Activated CD8-positive, alpha-beta memory T cell treated with anti-CD3 and anti-CD28 coated beads, Interleukin-2, amount 50 U/mL, for 1 hour (primary cell): ENCODE measurements around the gene ZFR.
"Not testable (repeated sequence)": the region's sequence is repeated elsewhere in the genome, so short reads cannot be mapped to it uniquely, and the experiment has no call there.

Experiments
- DNase-seq: peaks from one replicate; pipeline ENCODE4 v3.0.0-alpha.2; 2020; ENCODE audit errors: extremely low read depth

Gene ZFR

DNA sequence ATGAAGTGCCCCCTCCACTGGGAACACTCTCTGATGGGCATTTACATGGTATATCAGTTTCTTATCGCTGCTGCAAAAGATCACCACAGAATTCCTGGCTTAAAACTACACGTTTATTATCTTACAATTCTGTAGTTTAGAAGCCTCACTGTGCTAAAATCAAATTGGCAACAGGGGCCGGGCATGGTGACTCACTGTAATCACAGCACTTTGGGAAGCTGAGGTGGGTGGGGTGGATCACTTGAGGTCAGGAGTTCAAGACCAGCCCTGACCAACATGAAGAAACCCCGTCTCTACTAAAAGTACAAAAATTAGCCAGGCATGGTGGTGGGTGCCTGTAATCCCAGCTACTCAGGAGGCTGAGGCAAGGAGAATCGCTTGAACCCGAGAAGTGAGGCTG, 7.8 kb upstream of the ZFR start:
- not testable (repeated sequence) for DNase-seq

DNA sequence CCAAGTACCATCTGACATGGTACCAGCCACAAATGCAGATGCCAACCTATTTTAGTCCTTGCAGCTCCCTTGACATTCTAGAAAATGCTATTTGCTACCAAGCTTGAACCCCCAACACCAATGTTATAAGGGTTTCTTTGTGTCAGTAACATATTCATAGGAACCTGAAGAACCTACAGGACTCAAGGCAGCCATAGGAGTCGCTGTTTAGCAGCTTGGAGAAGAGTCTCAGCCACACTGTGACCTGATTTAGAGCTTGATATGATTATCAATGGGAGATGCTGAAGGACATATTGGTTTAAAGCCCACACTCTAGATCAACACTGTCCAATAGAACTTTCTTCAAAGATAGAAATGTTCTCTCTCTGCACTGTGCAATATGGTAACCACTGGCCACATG, 6.4 kb upstream of the ZFR start:
- DNase-seq, result no peak

DNA sequence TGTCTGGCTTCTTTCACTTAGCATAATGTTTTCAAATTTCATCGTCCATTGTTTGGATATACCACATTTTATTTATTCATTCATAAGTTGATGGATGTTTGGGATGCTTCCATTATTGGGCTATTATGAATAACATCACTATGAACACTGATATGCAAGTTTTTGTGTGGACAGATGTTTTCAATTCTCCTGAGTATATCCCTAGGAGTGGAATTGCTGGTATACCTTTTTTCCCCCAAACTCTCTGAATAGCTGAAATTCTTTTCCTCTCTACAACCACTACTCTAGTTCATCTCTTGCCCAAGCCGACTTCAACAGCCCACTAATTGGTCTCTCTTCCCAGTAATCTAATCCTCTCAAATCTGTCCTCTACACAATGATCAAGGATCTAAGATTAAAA, 4.7 kb upstream of the ZFR start:
- DNase-seq, result no peak

DNA sequence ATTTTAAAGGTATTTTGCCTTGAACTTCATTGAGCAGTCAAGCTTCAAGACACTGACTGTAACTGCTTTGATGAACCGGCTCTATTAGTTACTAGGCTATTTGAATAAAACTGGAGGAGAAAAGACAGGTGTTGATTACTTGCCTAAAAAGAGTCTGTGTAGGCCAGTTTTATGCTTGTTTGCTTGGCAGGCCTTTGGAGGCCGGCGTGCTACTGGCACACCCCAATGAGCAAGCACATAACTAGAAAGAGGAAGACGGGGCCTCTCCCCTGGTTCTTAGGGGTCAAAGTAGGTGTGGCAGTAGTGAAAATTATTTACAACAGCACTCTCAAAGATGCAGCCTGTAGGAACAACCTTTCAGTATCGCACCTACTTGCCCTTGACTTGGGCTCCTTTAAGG, 2.1 kb upstream of the ZFR start:
- no peak for DNase-seq

DNA sequence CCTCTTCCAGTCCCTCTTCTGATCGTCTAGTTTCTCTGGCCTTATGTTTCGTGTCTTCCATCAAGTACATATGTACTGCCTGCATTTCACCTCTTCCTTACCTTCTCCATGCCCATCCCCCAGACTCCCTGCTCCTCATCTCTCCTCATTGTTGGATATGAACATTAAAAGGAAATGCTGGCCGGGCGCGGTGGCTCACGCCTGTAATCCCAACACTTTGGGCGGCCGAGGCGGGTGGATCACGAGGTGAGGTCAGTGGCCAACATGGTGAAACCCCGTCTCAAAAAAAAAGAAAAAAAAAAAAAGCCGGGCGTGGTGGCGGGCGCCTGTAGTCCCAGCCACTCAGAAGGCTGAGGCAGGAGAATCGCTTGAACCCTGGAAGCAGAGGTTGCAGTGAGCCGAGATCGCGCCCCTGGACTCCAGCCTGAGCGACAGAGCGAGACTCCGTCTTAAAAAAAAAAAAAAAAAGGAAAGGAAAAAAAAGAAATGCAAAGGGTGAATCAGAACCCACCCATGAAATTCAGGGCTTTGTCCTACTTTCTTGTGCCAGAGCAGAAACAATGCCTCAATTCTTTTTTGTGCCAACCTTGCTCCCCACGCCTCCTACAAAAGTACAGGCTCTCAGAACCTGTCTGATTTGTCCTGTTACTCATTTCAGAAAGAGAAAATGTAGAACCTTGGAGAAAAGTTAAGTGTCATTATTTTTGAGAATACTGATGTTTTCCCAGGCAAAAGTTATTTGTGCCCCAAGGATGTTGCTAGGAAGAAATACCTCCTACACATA, 1.5 kb upstream of the ZFR start:
- DNase-seq, result no peak

DNA sequence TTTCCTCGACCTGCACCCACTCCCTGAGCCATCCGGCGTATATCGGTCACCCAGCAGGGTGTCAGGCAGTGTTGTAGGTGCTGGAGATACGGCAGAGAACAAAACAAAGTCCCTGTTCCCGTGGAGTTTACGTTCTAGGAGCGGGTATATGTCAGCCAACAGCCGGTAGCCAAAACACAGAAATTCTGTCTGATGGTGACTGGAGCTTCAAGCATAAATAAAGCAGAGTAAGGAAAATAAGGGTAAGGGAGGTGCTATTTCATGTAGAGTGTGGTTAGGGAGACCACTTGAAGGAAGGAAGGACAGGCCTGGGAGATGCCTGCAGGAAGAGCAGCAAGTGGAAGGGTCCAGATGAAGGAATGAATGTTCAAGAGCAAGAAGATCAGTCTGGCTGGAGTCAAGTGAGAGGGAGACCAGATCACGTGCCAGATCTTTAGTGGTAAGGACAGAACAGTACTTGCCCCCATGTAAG, 783 bp upstream of the ZFR start:
- no peak for DNase-seq

DNA sequence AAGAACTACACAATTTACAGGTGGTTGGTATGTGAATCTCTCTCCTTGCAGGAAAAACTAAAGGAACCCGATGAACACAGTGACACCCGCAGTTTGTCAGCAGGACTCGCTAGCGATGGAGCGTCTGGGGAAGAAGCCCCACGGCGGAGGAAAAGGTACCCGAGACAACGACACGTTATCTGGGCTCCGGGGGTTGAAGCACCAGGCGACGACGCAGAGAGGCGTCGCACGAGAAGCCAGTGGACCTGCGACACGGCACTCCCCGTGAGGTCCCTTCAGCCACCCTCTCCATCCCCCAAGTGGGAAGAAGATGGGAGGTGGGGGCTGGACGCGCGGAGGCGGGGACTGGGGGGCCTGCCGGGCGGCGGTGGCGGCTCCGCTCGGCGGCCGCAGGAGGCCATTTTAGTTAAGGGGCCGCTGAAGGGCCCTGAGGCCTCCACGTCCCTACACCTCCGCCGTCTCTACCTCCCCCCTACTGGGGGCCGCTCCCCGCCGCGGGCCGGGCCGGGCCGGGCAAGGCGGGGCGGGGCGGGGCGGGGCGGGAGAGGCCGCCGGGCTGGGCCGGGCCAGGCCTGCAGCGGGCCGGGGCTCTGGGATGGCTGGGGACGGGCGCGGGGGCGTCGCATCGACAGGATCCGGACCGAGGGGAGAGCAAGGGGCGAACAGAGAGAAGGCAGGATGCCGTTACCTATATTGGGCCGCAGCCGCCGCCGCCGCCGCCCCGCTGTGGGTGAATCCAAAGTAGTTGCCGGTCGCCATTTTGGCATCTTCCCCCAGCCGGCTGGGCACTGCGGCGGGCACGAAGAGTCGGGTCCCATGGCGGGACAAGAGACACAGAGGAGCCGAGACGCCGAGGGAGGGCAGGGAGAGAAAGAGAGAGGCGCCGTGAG, 754 bp downstream of the ZFR start:
- DNase-seq, result no peak

DNA sequence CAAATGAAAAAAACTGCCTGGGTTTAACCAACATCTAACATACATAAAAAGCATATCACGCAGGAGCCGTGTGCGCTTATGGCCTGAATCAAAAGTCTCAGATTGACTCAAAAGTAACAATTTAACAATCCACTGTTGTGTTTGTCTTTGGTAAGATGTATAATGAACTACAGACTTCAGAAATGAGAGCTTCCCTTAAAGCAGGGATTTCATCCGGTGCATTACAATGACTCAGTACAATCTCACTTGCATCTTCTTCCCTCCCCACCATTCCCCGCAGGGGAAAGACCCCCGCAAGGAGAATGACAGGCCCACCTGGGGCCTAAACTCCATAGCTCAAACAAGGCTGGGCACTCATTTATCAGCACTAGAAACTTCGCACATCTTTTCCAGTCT, 1.4 kb downstream of the ZFR start:
- DNase-seq, result no peak

DNA sequence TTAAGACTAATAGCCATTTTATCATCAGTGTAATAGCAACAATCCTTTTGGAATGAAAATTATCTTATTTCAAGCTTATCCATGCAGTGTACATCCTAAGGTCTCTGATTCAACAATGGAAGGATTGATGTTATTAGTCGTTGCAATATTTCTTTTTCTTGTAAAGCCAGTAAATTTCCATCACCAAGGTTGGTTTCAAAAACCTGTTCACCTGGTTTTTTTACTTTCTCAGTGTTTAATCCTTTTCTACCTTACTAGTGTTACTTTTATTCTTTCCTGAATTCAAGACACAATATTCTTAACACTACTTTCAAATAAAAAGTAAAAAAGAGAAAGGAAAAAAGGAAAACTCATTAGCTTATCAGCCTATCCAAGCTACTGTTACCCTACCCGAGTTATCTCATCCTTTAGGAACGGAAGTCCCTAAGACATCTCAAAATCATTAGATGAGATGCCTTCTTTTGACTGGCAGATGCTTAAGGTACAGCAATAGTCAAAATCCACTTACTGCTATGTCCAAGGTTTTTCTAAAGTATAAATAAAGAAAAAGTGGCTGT, 5.4 kb downstream of the ZFR start:
- no peak for DNase-seq

DNA sequence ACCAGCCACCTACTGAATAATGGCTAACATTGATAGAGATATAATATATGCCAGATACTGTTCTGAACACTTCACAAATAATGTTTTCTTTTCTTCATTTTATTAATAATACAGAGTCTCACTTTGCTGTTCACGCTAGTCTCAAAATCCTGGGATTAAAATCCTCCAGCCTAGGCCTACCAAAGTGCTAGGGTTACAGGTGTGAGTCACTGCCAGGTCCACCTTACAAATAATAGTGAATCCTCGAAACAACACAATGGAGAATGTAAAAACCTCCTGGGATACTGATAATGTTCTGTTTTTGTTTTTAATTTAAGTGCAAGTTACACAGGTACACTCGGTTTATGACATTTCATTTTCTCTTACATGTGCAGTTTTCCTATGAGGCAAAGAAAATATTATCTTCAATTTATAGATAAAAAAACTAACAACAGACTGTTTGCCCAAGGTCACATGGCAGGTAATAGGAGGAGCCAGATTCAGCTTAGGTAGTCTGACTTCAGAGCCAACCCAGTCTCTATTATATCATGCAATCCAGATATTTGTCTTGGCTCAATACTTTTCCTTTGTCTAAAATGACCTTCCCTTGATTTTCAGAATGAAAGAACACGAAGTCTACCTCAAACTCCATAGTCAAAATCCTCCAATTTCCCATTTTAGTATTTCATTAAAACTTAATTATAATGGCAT, 7.8 kb downstream of the ZFR start:
- DNase-seq, result no peak

DNA sequence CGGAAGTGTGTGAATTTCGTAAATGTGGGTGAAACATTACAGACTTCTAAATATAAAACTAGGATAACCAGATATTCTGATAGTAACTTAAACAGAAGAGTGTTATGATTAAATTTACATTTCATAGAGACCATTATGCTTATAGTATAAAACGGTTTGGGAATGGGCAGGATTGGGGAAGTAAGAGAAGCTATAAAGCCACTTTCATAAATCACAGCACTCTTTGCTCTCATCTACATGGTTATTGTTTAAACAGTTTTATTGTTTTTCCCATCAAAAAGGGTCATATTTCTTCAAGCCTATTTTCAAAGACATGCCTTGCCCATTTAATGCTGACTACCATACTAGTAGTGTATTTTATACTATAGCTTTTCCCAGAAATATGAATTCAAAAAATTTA, 9.2 kb downstream of the ZFR start:
- no peak for DNase-seq

DNA sequence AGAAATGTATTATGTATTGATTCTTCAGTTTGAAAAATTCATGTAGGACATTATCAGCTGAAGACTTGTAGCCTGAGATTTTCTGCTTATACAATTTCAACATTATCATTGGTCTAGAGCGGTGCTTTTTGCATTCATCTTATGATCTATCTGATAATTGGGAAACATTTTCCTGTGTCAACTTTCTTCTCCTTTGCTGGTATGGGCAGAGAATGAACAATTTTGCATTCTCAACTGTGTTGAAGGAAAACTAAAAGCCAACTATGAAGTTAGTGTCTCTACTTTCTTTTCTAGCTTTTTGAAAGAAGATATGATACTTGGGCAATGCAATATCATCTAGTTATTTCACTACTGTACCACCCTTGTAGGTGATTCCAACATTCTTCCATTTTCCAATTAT, 10.3 kb downstream of the ZFR start:
- no peak for DNase-seq

DNA sequence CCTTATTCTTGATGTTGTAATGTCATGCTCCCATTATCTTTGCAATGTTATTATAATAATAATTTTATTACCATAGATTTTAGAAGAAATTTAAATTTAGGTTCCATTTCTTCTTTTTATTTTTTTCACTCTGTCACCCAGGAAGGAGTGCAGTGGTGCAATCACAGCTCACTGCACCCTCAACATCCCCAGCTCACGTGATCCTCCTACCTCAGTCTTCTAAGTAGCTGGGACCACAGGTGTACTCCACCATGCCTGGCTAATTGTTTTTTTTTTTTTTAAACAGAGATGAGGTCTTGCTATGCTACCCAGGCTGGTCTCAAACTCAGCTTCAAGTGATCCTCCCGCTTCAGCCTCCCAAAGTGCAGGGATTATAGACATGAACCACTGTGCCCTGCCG, 11.9 kb downstream of the ZFR start:
- no peak for DNase-seq

DNA sequence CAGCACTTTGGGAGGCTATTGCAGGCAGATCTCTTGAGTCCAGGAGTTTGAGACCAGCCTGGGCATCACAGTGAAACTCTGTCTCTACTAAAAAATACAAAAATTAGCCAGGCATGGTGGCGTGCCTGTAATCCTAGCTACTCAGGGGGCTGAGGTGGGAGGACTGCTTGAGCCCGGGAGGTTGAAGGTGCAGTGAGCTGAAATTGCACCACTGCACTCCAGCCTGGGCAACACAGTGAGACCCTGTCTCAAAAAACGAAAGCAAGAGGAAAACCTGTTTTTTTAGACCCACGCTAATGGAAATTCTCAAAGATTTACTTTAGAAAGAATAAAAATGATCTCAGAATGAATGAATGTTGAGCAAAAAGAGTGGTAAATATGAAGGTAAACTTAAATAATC, 13.7 kb downstream of the ZFR start:
- DNase-seq, result not testable (repeated sequence)

DNA sequence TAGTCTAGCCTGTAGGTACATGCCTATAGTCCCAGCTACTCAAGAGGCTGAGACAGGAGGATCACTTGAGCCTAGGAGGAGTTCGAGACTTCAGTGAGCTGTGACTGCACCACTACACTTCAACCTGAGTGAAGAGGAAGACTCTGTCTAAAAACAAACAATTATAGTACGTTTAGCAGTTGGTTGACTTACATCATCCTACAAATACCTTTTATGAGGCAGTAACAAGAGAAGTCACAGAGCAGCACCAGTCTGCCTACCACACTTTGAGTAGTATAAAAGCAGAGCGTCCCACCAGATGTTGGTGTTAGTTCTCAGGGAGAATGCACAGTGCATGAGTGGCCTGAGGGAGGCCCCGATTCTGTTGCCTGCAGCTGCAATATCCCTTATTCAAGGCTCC, 16.1 kb downstream of the ZFR start:
- DNase-seq, result no peak

DNA sequence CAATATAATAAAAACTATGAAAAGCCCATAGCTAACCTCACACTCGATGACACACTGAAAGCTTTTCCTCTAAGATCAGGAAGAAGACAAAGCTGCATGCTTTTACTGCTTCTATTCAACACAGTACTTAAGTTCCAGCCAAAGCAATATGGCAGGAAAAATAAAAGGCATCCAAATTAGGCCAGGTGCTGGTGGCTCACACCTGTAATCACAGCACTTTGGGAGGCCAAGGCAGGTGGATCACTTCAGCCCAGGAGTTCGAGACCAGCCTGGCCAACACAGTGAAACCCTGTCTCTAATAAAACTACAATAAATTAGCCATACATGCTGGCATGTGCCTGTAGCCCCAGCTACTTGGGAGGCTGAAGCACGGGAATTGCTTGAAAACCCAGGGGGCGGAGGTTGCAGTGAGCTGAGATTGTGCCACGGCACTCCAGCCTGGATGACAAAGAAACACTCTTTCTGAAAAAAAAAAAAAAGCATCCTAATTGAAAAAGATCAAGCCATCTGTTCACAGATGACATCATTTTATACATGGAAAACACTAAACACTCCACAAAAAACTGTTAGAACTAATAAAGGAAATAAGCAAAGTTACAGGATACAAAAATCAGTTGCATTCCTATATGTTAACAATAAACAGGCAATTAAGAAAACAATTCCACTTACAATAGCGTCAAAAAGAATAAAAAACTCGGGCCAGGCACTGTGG, 17.9 kb downstream of the ZFR start:
- DNase-seq, result no peak

DNA sequence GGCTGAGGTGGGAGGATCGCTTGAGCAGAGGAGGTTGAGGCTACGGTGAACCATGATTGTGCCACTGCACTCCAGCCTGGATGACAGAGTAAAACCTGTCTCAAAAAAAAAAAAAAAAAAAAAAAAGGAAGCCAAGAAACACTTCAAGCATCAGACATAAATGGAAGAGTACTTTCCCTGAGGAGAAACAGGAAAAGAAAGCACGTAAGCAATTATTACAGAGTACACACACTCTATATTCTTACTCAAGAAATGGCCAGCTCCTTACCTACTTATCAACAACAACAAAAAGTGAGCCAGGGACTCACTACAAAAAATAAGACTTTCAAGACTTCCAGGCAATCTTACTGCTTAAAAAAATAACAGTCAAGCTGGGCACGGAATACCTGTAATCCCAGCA, 21.8 kb downstream of the ZFR start:
- DNase-seq, result no peak

DNA sequence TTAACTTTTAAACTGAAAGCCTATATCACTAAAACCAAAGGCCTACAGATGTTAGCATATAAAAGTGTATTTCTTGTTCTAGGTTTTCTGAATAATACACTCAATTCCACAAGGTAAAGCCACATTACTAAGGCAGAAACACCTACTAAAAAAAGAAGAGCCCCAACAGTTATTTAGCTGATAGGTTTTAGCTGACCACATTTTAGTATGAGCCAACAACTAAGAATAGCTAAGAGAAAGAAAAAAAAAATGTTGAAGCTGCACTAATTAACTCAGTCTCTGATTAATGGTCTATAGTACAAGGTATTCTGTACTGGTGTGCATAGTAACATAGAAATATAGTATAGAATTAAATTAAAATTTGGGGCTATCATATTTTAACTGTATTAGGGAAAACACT, 23.5 kb downstream of the ZFR start:
- no peak for DNase-seq

DNA sequence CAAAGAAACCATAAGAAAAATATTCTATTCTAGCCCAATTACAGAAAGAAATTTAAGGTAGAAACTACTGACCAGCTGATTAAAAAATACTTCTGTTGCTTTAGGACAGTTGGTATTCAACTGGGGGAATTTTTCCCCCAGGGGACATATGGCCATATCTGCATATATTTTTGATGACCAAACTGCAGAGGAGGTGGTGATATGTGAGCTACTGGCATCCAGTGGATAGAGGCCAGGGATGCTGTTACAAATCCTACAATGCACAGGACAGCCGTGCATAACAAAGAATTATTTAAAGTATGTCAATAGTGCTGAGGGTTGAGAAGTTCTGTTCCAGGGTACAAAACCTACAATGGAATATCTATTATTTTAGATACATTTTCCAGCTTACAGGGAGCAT, 24.0 kb downstream of the ZFR start:
- DNase-seq, result no peak

DNA sequence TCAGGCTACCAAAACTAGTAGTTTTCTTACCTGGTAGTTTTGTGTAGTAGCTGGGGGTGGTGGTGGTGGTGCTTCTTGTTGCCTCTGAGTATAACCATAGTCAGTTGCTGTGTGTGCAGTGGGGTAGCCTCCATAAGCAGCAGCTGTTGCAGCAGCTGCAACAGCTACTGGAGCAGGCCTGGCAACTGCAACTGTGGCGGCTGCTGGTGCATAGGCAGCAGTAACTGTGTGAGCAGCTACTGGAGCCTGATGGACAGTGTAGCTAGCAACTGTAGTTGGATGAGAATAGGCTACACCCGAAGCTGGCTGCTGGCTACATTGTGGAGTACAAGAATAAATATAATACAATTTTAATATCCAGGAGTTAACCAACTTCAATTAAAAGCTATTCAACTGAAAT, 24.7 kb downstream of the ZFR start:
- DNase-seq, result no peak

DNA sequence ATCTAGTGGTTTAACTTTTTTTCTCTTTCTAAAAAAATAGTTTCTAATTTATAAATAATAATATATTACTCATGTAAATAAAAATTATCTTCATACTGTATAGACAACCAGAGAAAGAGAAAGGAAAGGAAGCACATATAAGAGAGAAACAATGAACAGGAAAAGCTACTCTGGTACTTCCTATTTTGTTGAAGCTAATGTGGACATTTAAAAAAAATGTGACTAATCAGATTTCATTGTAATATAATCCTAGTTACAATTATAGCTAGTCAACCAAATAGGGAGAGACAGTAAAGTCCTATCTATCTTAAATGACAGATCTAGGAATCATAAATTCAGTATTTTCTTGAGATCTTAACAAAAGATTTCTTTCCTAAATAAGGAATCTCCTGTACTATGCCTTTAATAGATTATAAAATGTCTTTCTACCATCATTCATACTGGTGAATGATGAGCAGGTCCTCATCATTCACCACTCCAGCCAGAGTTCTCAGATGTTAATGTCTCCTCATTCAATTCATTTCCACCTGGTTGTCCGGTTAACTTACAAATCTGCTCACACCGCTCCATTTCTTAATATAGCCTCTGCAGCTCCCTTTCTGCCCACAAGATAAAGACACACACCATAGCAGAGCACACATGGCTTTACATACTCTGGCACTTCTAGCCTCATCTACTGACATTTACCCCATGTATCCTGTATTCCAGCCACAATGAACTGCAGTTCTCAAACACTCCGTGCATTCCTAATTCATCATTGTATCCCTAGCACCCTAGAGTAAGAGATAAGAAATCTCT, 30.9 kb downstream of the ZFR start:
- no peak for DNase-seq
